ENCODE measurements around the gene POLR3G. TPM values are rescaled to one million over a fixed set of nuclear protein-coding genes. Genes with fewer than 3 reads are reported as not detected.

Gene POLR3G
- total RNA-seq, 1 experiment from 2014 or later: 13.6 TPM

DNA sequence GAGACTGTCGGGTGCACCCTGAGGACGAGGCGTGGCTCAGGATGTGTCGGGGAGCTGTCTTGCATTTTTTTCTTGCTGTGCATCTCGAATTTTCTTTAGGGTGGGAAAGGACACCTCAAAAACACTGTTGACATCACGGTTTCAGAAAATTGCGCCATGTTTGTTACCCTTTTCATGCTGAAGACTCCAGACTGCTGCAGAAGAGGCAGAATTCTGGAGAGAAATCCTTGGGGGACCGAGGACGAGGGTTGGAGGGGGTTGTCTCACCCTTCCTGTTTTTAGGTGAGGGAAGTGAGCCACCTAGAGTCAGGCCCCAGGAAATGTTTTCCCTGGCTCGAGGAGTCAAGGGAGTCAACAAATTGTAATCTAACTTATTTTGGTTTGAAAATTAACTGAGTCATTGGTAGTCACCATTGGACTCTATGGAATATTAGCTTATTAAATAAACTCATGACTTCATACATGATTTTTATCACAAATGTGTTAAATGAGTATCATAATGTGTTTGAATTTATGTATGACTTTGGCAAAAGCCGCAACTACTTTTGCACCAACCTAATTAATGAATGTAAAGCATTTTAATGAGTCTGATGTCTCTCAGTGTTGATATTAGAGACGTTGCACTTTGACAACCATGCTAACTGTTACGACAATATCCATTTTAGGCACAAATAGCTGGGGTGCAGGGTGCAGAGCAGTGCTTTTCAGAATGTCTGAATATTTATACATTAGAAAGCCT is 55.4 kb downstream of the POLR3G start:
- Mint-ChIP-seq H3K36me3 (ENCODE audit: insufficient read depth, unreplicated experiment) (peaks cover 7% of the 10 kb centered on the region), H3K4me3 (ENCODE audit: unreplicated experiment) (peak overlapping the region; percentile 95), H3K27ac (ENCODE audit: low read depth, unreplicated experiment) (peak overlapping the region; percentile 77), H3K9me3 (ENCODE audit: unreplicated experiment) (no peaks in the 10 kb centered on the region), H3K27me3 (ENCODE audit: insufficient read depth, unreplicated experiment) (peaks cover 41% of the 10 kb centered on the region), H3K4me1 (ENCODE audit: insufficient read depth, unreplicated experiment) (peaks cover 21% of the 10 kb centered on the region)
- intact Hi-C loops (cut with micrococcal nuclease): loop anchor here (1.0 to 5.0 kb wide), 5 partner anchors 56 to 263 kb away; partner anchors contain the start of genes MBLAC2 and POLR3G
- ChIA-PET CTCF (interaction anchor here (0.6 to 3.8 kb wide), 35 partner anchors 9 to 1804 kb away, joined by 3 to 79 read pairs (median 4); partner anchors contain the start of genes CETN3, MBLAC2 and POLR3G), POLR2A (interaction anchor here (0.6 to 3.7 kb wide), 10 partner anchors 22 to 120 kb away, joined by 3 to 122 read pairs (median 13); partner anchors contain the start of genes CETN3, MBLAC2 and POLR3G)
- TF ChIP-seq, protein P1, sequence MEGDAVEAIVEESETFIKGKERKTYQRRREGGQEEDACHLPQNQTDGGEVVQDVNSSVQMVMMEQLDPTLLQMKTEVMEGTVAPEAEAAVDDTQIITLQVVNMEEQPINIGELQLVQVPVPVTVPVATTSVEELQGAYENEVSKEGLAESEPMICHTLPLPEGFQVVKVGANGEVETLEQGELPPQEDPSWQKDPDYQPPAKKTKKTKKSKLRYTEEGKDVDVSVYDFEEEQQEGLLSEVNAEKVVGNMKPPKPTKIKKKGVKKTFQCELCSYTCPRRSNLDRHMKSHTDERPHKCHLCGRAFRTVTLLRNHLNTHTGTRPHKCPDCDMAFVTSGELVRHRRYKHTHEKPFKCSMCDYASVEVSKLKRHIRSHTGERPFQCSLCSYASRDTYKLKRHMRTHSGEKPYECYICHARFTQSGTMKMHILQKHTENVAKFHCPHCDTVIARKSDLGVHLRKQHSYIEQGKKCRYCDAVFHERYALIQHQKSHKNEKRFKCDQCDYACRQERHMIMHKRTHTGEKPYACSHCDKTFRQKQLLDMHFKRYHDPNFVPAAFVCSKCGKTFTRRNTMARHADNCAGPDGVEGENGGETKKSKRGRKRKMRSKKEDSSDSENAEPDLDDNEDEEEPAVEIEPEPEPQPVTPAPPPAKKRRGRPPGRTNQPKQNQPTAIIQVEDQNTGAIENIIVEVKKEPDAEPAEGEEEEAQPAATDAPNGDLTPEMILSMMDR (IDR thresholded peaks at IDR 0.05; ENCODE audit: unreplicated experiment): peak; percentile 66
- BruUV-seq (replicated peaks): no TSS peak
- peak; percentile 84 for DNase-seq (ENCODE audit: unreplicated experiment)

DNA sequence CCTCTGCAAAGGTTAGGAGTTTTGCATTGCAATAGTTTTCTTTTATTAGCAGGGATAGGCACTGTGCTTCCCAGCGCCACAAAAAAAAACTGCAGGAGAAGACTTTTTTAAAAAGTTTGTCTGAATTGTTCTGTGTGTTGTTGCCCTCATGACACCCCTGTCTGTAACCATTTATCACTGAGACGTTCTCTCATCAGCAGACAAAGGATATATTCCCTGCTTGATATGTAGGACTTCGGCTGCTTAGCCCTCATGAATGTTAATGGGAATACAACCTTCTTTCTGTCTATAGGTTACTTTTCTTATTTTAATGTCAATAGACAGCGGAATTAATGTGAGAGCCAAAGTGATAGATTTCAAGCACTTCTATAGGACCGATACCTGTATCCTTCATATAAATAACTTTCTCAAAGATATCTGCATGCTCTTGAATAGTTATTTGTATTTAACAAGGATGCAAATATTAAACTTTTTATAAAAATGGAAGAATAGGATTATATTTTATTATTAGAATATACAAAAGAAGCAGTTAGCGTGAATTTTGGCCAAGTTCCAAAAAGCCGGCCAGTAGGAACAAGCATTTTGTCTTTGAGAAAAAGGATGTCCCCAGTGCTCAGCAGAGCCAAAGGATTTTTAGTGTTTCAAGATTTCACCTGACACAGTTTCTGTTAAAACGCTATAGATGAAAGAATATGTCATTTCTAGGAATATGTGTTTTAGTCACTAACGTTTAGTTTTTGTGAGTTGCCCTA is 56.2 kb downstream of the POLR3G start:
- ChIA-PET CTCF (interaction anchor here (0.6 to 3.8 kb wide), 29 partner anchors 10 to 1802 kb away, joined by 3 to 79 read pairs (median 4); partner anchors contain the start of genes CETN3, MBLAC2 and POLR3G), POLR2A (interaction anchor here (0.6 to 3.7 kb wide), 7 partner anchors 25 to 120 kb away, joined by 3 to 122 read pairs (median 34); partner anchors contain the start of genes CETN3, MBLAC2 and POLR3G)
- DNase-seq (ENCODE audit: unreplicated experiment): peak; percentile 21
- Mint-ChIP-seq H3K4me1 (ENCODE audit: insufficient read depth, unreplicated experiment) (peaks cover 21% of the 10 kb centered on the region), H3K9me3 (ENCODE audit: unreplicated experiment) (no peaks in the 10 kb centered on the region), H3K36me3 (ENCODE audit: insufficient read depth, unreplicated experiment) (no peaks in the 10 kb centered on the region), H3K27ac (ENCODE audit: low read depth, unreplicated experiment) (no peak overlapping the region), H3K27me3 (ENCODE audit: insufficient read depth, unreplicated experiment) (peaks cover 49% of the 10 kb centered on the region), H3K4me3 (ENCODE audit: unreplicated experiment) (no peak overlapping the region)
- intact Hi-C loops (cut with micrococcal nuclease): loop anchor here (1.0 to 5.0 kb wide), 4 partner anchors 92 to 264 kb away; no protein-coding TSS in a partner anchor
- no TSS peak for BruUV-seq (replicated peaks)
- TF ChIP-seq, protein P1 (IDR thresholded peaks at IDR 0.05; ENCODE audit: unreplicated experiment): no peak

DNA sequence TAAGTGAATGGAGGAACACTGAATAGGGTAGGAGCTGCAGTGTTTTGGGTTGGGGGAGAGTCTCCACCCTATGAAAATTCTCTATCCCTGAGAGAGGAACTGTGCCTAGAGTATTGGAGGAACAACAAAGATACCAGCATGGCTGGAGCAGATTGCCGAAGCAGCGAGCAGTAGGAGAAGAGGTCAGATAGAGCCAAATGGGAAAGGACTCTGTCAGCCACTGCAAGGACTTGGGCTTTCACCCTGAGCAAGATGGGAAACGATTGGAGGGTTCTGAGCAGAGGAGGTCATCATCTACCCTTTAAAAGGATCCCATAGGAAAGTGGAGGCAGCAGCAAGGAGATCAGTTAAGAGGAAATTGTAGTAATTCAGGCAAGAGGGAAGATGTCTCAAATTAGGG is 59.1 kb downstream of the POLR3G start:
- no peak for DNase-seq (ENCODE audit: unreplicated experiment)
- Mint-ChIP-seq H3K36me3 (ENCODE audit: insufficient read depth, unreplicated experiment) (no peaks in the 10 kb centered on the region), H3K9me3 (ENCODE audit: unreplicated experiment) (no peaks in the 10 kb centered on the region), H3K4me1 (ENCODE audit: insufficient read depth, unreplicated experiment) (no peaks in the 10 kb centered on the region), H3K4me3 (ENCODE audit: unreplicated experiment) (no peak overlapping the region), H3K27me3 (ENCODE audit: insufficient read depth, unreplicated experiment) (peaks cover 70% of the 10 kb centered on the region), H3K27ac (ENCODE audit: low read depth, unreplicated experiment) (no peak overlapping the region)
- ChIA-PET POLR2A (interaction anchor here (2.6 kb wide), 1 partner anchor 124 kb away, joined by 12 read pairs; the partner anchor contains the start of gene CETN3), CTCF (no interaction called here)
- TF ChIP-seq, protein P1 (IDR thresholded peaks at IDR 0.05; ENCODE audit: unreplicated experiment): no peak
- intact Hi-C loops (cut with micrococcal nuclease): loop anchor here (5.0 kb wide), 2 partner anchors 249 to 266 kb away; no protein-coding TSS in a partner anchor
- BruUV-seq (replicated peaks): no TSS peak

Data from MCF 10A (cell line).